ENCODE results near the gene PROSER3. TPM values are rescaled to one million over a fixed set of nuclear protein-coding genes. Genes with fewer than 3 reads are reported as not detected.

The PROSER3 gene
- total and polyA plus RNA-seq, 2 experiments from 2014 or later: 12.2 to 26.5 TPM

GRCh38 chr19:35738887-35739229 lies 19.1 kb upstream of the PROSER3 start:
- H3K4me2 ChIP-seq: no peak overlapping the region
- no peak overlapping the region for H3K27ac ChIP-seq
- no peaks in the 10 kb centered on the region for H3K79me2 ChIP-seq
- no peak for DNase-seq (ENCODE audit: low spot score)
- H2AFZ ChIP-seq: no peak overlapping the region
- 95% methylated on average over 2 of the region's 2 CpGs for WGBS (ENCODE audit: low lambda C conversion rate, missing lambda C conversion rate)
- H3K9me2 ChIP-seq (replicated peaks; ENCODE audit: insufficient read depth): no peaks in the 10 kb centered on the region
- TF ChIP-seq CTCF (IDR thresholded peaks at IDR 0.05; ENCODE audit: poor library complexity) (no peak), EZH2phosphoT487 (IDR thresholded peaks at IDR 0.05; ENCODE audit: low read depth, severe bottlenecking, unreplicated experiment) (no peak), EZH2 (IDR thresholded peaks at IDR 0.05; ENCODE audit: borderline replicate concordance) (no peak)
- peaks cover 4% of the 10 kb centered on the region for H3K4me1 ChIP-seq (ENCODE audit: insufficient read depth)
- no peaks in the 10 kb centered on the region for H3K27me3 ChIP-seq
- H3K36me3 ChIP-seq (replicated peaks; ENCODE audit: insufficient read depth, low read depth): no peaks in the 10 kb centered on the region
- H3K9me3 ChIP-seq (ENCODE audit: low read depth): no peaks in the 10 kb centered on the region
- H3K4me3 ChIP-seq: no peak overlapping the region
- no peaks in the 10 kb centered on the region for H4K20me1 ChIP-seq (ENCODE audit: insufficient read depth, poor library complexity, severe bottlenecking)

GRCh38 chr19:35739275-35740107 lies 18.5 kb upstream of the PROSER3 start:
- no peaks in the 10 kb centered on the region for H3K9me3 ChIP-seq (ENCODE audit: low read depth)
- no peaks in the 10 kb centered on the region for H3K79me2 ChIP-seq
- peak overlapping the region; percentile 50 for H3K27ac ChIP-seq
- TF ChIP-seq EZH2phosphoT487 (IDR thresholded peaks at IDR 0.05; ENCODE audit: low read depth, severe bottlenecking, unreplicated experiment): no peak
- no peak for TF ChIP-seq EZH2 (IDR thresholded peaks at IDR 0.05; ENCODE audit: borderline replicate concordance)
- TF ChIP-seq CTCF (IDR thresholded peaks at IDR 0.05; ENCODE audit: poor library complexity): no peak
- H3K4me3 ChIP-seq: no peak overlapping the region
- no peaks in the 10 kb centered on the region for H3K36me3 ChIP-seq (replicated peaks; ENCODE audit: insufficient read depth, low read depth)
- H4K20me1 ChIP-seq (ENCODE audit: insufficient read depth, poor library complexity, severe bottlenecking): no peaks in the 10 kb centered on the region
- no peak overlapping the region for H2AFZ ChIP-seq
- H3K27me3 ChIP-seq: no peaks in the 10 kb centered on the region
- H3K4me1 ChIP-seq (ENCODE audit: insufficient read depth): peaks cover 4% of the 10 kb centered on the region
- peak overlapping the region; percentile 91 for H3K4me2 ChIP-seq
- DNase-seq (ENCODE audit: low spot score): no peak
- WGBS (ENCODE audit: low lambda C conversion rate, missing lambda C conversion rate): 85% methylated on average over 29 of the region's 29 CpGs
- no peaks in the 10 kb centered on the region for H3K9me2 ChIP-seq (replicated peaks; ENCODE audit: insufficient read depth)

- H3K27ac ChIP-seq: peak overlapping the region; percentile 50
- peak overlapping the region; percentile 91 for H3K4me2 ChIP-seq
- no peaks in the 10 kb centered on the region for H3K27me3 ChIP-seq
- DNase-seq (ENCODE audit: low spot score): no peak
- H4K20me1 ChIP-seq (ENCODE audit: insufficient read depth, poor library complexity, severe bottlenecking): no peaks in the 10 kb centered on the region
- H3K79me2 ChIP-seq: no peaks in the 10 kb centered on the region
- peak overlapping the region; percentile 47 for H3K4me3 ChIP-seq
- peaks cover 4% of the 10 kb centered on the region for H3K4me1 ChIP-seq (ENCODE audit: insufficient read depth)
- no peaks in the 10 kb centered on the region for H3K9me2 ChIP-seq (replicated peaks; ENCODE audit: insufficient read depth)
- TF ChIP-seq EZH2 (IDR thresholded peaks at IDR 0.05; ENCODE audit: borderline replicate concordance) (no peak), CTCF (IDR thresholded peaks at IDR 0.05; ENCODE audit: poor library complexity) (no peak), EZH2phosphoT487 (IDR thresholded peaks at IDR 0.05; ENCODE audit: low read depth, severe bottlenecking, unreplicated experiment) (no peak)
- H3K9me3 ChIP-seq (ENCODE audit: low read depth): no peaks in the 10 kb centered on the region
- H3K36me3 ChIP-seq (replicated peaks; ENCODE audit: insufficient read depth, low read depth): no peaks in the 10 kb centered on the region
- 8% methylated on average over 16 of the region's 16 CpGs for WGBS (ENCODE audit: low lambda C conversion rate, missing lambda C conversion rate)
- H2AFZ ChIP-seq: peak overlapping the region; percentile 31
Observed at GRCh38 chr19:35740108-35740422, 17.9 kb upstream of the PROSER3 start.
